HepG2 (cell line): ENCODE data around the gene AGXT. TPM values are rescaled to one million over a fixed set of nuclear protein-coding genes. Genes with fewer than 3 reads are reported as not detected.
A peak's percentile ranks its signal among the peaks of the same experiment; 100 is the strongest.

ENCODE experiments used
- KLF9 ChIP-seq: IDR thresholded peaks from 2 replicates; pipeline ENCODE4 v1.6.1; 2016; ENCODE audit warnings: low read depth
- MEIS1 ChIP-seq: sonication (generic); formaldehyde crosslinking; IDR thresholded peaks from 2 replicates; pipeline ENCODE4 v1.9.0; 2021; ENCODE audit warnings: mild to moderate bottlenecking, missing genetic modification reagents, moderate library complexity, borderline replicate concordance
- NFRKB ChIP-seq: fragments of 450-650 bp; IDR thresholded peaks from 2 replicates; pipeline ENCODE4 v1.6.1; 2017
- REPIN1 ChIP-seq: sonication (generic); formaldehyde crosslinking; IDR thresholded peaks from 2 replicates; pipeline ENCODE4 v1.8.0; 2022; ENCODE audit warnings: missing genetic modification reagents, low read depth, mild to moderate bottlenecking, borderline replicate concordance
- ZC3H13 ChIP-seq: sonication (generic); formaldehyde crosslinking; IDR thresholded peaks from 2 replicates; pipeline ENCODE4 v1.8.1; 2023; ENCODE audit warnings: mild to moderate bottlenecking, missing genetic modification reagents, moderate library complexity
- ZNF10 ChIP-seq: sonication (generic); formaldehyde crosslinking; IDR thresholded peaks from 2 replicates; pipeline ENCODE4 v1.4.0; 2020; ENCODE audit warnings: mild to moderate bottlenecking, low read depth, missing genetic modification reagents, borderline replicate concordance
- ZNF24 ChIP-seq: fragments of 450-650 bp; IDR thresholded peaks from 2 replicates; pipeline ENCODE4 v1.6.1; 2017; ENCODE audit warnings: antibody characterized with exemption, mild to moderate bottlenecking
- ZNF350 ChIP-seq: sonication (generic); formaldehyde crosslinking; IDR thresholded peaks from 2 replicates; pipeline ENCODE4 v1.4.0; 2020; ENCODE audit warnings: mild to moderate bottlenecking, low read depth, missing genetic modification reagents, borderline replicate concordance
- ZNF605 ChIP-seq: sonication (generic); formaldehyde crosslinking; IDR thresholded peaks from 2 replicates; pipeline ENCODE4 v1.8.0; 2022; ENCODE audit warnings: mild to moderate bottlenecking, missing genetic modification reagents
- ZSCAN29 ChIP-seq: sonication (generic); formaldehyde crosslinking; conservative IDR thresholded peaks from 2 replicates; pipeline ENCODE4 v1.4.0; 2020; ENCODE audit warnings: mild to moderate bottlenecking, missing genetic modification reagents
- polyA plus RNA-seq, 8 experiments: library from polyadenylated mRNA; depleted of rRNA in 3 of 8; stranded (reverse) in 7 of 8; unstranded in 1 of 8; fragments of >200 nt; fragmentation: Illumina TruSeq in 4 of 8; extraction: Trizol in 4 of 8; gene quantifications; 2 replicates each; pipeline versions ENCODE4 v1.2.1 to v1.2.3, GENCODE V29; 2011 to 2016; ENCODE audit warnings: low read depth in 4 of 8, missing spikeins in 1 of 8, mixed read lengths in 1 of 8; ENCODE audit not compliant: insufficient read depth in 1 of 8
- total RNA-seq, 5 experiments: library from RNA; depleted of rRNA; stranded (reverse); fragments of >200 nt; fragmentation: Illumina TruSeq; extraction: Trizol; gene quantifications; 2 replicates each; pipeline ENCODE4 v1.2.3, GENCODE V29; 2016; ENCODE audit warnings: low read depth in 1 of 5
- TF ChIP-seq, protein P1 (sequence below): IDR thresholded peaks from 2 replicates; pipeline ENCODE4 v1.4.0; 2020; ENCODE audit warnings: mild to moderate bottlenecking, missing genetic modification reagents
- TF ChIP-seq, protein P2 (sequence below): sonication (generic); formaldehyde crosslinking; IDR thresholded peaks from 2 replicates; pipeline ENCODE4 v1.4.0; 2020; ENCODE audit warnings: low read depth, mild to moderate bottlenecking, missing genetic modification reagents
- TF ChIP-seq, protein P3 (sequence below): sonication (generic); formaldehyde crosslinking; IDR thresholded peaks from 2 replicates; pipeline ENCODE4 v1.8.0; 2022; ENCODE audit warnings: mild to moderate bottlenecking, missing genetic modification reagents
- TF ChIP-seq, protein P4 (sequence below): IDR thresholded peaks from 2 replicates; pipeline ENCODE4 v1.6.1; 2016
- TF ChIP-seq, protein P5 (sequence below): sonication (generic); formaldehyde crosslinking; IDR thresholded peaks from 2 replicates; pipeline ENCODE4 v1.5.0; 2020; ENCODE audit warnings: missing genetic modification reagents, mild to moderate bottlenecking, borderline replicate concordance
- TF ChIP-seq, protein P6 (sequence below): IDR thresholded peaks from 2 replicates; pipeline ENCODE4 v1.6.1; 2016; ENCODE audit warnings: missing compliant biosample characterization, missing genetic modification reagents, borderline replicate concordance

AGXT gene
- total and polyA plus RNA-seq, 2 of the 13 experiments (the other 11 are each of a cell fraction or from before 2014, with no cell fraction given) = 41.9 to 96.1 TPM

DNA sequence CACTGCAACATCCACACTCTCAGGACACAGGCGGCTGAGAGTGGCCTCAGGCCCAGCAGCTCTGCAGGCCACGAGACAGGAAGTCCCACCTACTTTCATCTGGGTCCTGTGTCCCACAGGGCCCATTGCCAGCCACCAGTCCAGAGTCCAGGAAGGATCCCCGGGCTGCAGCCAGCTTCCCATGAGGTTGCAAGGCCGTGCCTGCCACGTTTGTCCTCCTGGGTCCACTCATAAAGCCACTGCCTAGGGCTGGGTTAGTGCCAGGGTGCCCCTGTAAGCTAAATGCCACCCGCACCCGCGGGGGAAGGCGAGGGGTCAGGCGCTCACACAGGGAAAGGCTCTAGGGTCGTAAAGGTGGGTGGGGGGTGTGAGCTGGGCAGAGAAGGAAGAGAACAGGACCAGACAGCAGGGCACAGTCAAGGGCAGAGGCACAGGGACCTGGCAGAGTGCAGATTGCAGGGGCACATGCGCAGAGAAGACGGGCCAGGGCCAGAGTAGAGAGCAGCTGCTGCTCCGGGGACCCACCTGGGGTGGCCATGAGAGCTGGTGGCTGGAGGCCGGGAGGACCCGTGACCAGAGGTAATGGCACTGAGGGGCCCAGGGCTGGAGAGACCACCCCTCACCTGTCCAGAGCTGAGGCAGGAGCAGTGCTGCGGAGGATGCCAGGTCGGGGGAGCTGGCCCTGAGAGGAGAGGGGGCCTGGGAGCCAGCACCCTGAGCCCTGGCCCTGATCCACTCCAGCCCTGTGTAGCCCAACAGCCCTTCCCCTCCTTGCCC, 8.0 kb downstream of the AGXT start (continued):
- TF ChIP-seq, protein P1, sequence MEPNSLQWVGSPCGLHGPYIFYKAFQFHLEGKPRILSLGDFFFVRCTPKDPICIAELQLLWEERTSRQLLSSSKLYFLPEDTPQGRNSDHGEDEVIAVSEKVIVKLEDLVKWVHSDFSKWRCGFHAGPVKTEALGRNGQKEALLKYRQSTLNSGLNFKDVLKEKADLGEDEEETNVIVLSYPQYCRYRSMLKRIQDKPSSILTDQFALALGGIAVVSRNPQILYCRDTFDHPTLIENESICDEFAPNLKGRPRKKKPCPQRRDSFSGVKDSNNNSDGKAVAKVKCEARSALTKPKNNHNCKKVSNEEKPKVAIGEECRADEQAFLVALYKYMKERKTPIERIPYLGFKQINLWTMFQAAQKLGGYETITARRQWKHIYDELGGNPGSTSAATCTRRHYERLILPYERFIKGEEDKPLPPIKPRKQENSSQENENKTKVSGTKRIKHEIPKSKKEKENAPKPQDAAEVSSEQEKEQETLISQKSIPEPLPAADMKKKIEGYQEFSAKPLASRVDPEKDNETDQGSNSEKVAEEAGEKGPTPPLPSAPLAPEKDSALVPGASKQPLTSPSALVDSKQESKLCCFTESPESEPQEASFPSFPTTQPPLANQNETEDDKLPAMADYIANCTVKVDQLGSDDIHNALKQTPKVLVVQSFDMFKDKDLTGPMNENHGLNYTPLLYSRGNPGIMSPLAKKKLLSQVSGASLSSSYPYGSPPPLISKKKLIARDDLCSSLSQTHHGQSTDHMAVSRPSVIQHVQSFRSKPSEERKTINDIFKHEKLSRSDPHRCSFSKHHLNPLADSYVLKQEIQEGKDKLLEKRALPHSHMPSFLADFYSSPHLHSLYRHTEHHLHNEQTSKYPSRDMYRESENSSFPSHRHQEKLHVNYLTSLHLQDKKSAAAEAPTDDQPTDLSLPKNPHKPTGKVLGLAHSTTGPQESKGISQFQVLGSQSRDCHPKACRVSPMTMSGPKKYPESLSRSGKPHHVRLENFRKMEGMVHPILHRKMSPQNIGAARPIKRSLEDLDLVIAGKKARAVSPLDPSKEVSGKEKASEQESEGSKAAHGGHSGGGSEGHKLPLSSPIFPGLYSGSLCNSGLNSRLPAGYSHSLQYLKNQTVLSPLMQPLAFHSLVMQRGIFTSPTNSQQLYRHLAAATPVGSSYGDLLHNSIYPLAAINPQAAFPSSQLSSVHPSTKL (CRISPR knock-in tag) = peak; percentile 64
- 0 out of 2 replicates have a peak, but pooled peaks have one; percentile 81 for TF ChIP-seq KLF9
- TF ChIP-seq, protein P2, sequence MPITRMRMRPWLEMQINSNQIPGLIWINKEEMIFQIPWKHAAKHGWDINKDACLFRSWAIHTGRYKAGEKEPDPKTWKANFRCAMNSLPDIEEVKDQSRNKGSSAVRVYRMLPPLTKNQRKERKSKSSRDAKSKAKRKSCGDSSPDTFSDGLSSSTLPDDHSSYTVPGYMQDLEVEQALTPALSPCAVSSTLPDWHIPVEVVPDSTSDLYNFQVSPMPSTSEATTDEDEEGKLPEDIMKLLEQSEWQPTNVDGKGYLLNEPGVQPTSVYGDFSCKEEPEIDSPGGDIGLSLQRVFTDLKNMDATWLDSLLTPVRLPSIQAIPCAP = no peak
- peak; percentile 80; the same call in 1 of the 2 replicates for TF ChIP-seq MEIS1 (CRISPR knock-in tag)
- TF ChIP-seq, protein P3, sequence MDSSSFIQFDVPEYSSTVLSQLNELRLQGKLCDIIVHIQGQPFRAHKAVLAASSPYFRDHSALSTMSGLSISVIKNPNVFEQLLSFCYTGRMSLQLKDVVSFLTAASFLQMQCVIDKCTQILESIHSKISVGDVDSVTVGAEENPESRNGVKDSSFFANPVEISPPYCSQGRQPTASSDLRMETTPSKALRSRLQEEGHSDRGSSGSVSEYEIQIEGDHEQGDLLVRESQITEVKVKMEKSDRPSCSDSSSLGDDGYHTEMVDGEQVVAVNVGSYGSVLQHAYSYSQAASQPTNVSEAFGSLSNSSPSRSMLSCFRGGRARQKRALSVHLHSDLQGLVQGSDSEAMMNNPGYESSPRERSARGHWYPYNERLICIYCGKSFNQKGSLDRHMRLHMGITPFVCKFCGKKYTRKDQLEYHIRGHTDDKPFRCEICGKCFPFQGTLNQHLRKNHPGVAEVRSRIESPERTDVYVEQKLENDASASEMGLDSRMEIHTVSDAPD (CRISPR knock-in tag) = no peak; the same call in 1 of the 2 replicates
- TF ChIP-seq ZNF10 (CRISPR knock-in tag) = 0 out of 2 replicates have a peak, but pooled peaks have one; percentile 13
- TF ChIP-seq ZNF350 (CRISPR knock-in tag) = peak; percentile 87; the same call in 1 of the 2 replicates
- TF ChIP-seq, protein P4, sequence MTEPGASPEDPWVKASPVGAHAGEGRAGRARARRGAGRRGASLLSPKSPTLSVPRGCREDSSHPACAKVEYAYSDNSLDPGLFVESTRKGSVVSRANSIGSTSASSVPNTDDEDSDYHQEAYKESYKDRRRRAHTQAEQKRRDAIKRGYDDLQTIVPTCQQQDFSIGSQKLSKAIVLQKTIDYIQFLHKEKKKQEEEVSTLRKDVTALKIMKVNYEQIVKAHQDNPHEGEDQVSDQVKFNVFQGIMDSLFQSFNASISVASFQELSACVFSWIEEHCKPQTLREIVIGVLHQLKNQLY (CRISPR knock-in tag) = peak; percentile 82
- TF ChIP-seq NFRKB = no peak
- peak; percentile 95 for TF ChIP-seq ZNF605 (CRISPR knock-in tag)
- peak; percentile 87; the same call in 1 of the 2 replicates for TF ChIP-seq ZC3H13
- TF ChIP-seq REPIN1 (CRISPR knock-in tag) = peak; percentile 74; the same call in 1 of the 2 replicates
- TF ChIP-seq ZNF24 = 0 out of 2 replicates have a peak, but pooled peaks have one; percentile 47
- TF ChIP-seq, protein P5, sequence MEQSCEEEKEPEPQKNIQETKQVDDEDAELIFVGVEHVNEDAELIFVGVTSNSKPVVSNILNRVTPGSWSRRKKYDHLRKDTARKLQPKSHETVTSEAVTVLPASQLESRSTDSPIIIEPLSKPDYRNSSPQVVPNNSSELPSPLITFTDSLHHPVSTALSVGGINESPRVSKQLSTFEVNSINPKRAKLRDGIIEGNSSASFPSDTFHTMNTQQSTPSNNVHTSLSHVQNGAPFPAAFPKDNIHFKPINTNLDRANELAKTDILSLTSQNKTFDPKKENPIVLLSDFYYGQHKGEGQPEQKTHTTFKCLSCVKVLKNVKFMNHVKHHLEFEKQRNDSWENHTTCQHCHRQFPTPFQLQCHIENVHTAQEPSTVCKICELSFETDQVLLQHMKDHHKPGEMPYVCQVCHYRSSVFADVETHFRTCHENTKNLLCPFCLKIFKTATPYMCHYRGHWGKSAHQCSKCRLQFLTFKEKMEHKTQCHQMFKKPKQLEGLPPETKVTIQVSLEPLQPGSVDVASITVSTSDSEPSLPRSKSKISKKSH = no peak; the same call in 1 of the 2 replicates
- TF ChIP-seq, protein P6, sequence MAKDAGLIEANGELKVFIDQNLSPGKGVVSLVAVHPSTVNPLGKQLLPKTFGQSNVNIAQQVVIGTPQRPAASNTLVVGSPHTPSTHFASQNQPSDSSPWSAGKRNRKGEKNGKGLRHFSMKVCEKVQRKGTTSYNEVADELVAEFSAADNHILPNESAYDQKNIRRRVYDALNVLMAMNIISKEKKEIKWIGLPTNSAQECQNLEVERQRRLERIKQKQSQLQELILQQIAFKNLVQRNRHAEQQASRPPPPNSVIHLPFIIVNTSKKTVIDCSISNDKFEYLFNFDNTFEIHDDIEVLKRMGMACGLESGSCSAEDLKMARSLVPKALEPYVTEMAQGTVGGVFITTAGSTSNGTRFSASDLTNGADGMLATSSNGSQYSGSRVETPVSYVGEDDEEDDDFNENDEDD (CRISPR knock-in tag) = peak; percentile 89; the same call in 1 of the 2 replicates
- no peak for TF ChIP-seq ZSCAN29 (CRISPR knock-in tag)
